Measurements from ENCODE around the gene DMRTA2.

GRCh38 chr1:50405814-50406213 is 17.4 kb downstream of the DMRTA2 start:
- TF ChIP-seq CTCF (conservative IDR thresholded peaks at IDR 0.05) (no peak), ZFX (IDR thresholded peaks at IDR 0.05) (no peak)

Data from C4-2B (cell line).